Activated CD8-positive, alpha-beta memory T cell treated with anti-CD3 and anti-CD28 coated beads for 48 hours (primary cell): ENCODE data around the gene NFIX.

ENCODE experiments used
- DNase-seq, 3 experiments: peaks; one replicate each; pipeline ENCODE4 v3.0.0-alpha.2; 2020; ENCODE audit warnings: low read depth in 2 of 3, low spot score in 2 of 3

Gene NFIX

DNA sequence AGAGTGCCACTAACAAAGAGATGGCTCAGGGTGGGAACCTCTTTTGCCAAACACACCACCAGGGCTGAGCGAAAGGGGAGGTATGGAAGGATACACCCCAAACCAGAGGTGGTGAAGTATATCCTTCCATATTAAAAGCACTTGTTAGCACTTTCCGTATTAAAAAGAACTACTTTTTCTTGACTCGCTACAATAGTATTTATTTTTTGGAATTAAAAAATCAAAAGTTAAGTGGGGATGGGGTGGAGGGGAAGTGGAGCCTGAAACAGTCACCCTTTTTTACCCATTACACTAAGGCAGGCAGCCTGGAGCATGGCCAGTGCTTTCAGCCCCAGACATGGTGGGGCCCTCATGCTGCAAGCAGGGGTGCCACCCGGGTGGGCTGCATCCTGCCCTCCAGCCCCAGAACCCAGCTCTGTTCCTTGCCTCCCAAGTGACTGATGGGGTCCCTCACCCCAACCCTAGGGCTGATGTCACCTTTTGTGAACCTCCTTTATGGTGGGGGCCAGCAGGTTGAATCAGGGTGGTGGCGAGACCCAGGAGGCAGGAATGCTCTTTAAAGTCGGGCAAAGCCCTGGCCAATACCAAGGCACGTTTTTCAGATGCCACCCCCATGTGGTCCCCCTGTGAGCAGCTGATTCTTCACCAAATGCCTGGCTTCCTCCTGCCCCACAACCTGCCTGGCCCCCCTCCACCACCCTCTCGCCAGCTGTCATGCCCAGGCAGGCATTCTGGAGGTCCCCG, 76.3 kb downstream of the NFIX start:
- no peak for DNase-seq

GRCh38 chr19:13072188-13072908, 77.1 kb downstream of the NFIX start:
- DNase-seq: no peak

- no peak for DNase-seq
These were observed 78.0 kb downstream of the NFIX start for GRCh38 chr19:13073263-13073662.

- no peak for DNase-seq
These were observed 79.1 kb downstream of the NFIX start for GRCh38 chr19:13074378-13074777.

DNA sequence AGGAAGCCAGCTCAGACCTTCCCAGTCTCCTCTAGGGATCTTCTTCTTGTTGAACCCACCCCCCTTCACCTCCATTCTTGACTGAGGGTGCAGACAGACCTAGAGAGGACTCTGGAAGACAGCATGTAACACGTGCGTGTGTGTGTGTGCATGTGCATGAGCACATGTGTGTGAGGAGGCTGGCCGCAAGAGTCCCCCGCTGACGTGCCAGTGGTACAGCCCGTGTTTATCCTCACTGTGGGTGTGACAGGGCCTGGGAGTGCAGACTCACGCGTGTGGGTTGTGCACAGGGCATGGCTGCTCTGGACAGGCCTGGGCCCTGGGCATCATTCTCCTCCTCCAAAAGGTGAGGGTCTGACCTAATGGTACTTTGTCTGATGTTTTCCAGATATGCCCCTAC, 81.0 kb downstream of the NFIX start:
- no peak for DNase-seq

- no peak for DNase-seq
These were observed 81.5 kb downstream of the NFIX start for GRCh38 chr19:13076787-13077186.

DNA sequence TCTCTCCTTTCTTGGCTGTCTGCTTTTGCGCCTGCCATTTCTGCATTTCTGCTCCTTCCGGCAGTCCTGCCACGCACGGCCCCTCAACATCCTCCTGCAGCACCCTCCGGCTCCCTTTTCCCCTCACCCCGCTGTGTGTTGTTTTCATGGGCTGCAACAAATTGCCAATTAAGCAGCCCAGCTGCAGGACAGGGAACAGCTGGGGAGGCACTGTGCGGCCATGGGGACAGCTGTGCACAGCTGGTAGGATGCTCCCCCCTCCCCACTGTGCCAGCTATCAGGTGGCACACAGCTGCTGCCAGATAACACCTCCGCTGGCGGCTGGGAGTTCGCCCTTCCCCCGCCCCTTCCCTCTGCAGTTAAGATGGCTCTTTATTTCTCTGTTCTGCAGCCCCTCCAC, 82.0 kb downstream of the NFIX start:
- no peak for DNase-seq

DNA sequence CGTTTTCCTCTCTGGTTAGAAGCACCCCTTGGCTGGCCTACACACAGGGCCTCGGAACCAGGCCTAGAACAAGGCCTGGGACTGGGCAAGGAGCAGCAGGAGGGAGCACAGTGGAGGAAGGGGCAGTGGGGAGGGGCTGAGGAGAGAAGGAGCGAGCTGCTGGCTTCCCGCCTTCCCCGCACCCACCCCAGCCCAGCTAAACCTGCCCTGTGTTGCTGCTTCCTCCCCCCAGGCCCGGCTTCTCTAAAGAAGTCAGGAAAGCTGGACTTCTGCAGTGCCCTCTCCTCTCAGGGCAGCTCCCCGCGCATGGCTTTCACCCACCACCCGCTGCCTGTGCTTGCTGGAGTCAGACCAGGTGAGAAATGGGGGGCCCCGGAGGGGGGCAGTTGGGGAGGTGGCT, 83.1 kb downstream of the NFIX start:
- DNase-seq: no peak

DNA sequence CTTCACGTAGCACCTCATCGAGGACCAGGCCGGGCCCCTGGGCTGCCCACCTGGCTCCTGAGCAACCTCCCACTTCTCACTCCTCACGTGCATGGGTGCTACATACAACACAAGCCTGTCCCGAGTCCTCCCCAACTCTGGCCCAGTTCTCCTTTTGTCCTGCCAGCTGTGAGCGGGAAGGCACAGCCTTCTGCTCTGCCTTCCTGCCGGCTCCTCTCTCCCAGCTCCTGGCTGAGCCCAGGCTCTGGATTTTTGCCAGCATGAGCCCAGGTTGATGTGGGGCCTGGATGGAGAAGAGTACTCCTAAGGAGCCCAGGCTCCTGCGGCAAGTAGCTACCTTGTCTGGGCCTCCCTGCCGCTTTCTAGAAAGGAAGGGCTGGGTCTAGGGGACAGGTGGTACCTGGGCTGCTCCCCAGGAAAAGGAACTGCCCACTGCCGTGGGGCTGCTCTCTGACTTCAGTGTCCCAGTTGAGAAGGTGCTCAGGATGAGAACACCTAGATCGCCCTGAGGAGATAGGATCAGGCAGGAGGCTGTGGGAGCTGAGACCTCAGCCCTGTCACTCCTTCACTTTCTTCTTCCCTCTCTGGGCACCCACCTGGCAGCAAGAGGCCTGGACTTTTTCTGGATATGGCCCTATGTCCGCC, 83.7 kb downstream of the NFIX start:
- DNase-seq: no peak

DNA sequence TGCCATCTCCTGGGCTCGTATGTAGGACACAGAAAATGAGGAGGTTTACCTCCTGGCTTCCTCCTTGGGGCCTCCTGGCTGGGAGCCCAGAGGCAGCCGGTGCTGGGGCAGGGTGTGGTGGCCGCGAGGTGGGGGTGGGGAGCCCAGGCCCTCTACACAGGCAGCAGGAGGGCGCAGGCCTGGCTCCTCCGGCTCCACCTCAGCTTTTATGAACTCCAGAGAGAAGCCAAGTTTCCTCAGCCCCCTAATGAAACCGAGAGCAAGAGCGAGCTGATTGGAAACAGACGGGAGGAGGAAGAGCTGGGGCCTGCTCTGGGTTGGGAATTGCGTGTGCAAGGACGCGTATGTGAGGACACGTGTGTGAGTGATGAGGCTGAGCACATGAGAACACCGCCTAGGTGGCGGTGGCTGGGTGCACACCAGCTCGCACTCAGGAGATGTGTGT, 84.3 kb downstream of the NFIX start:
- no peak for DNase-seq

DNA sequence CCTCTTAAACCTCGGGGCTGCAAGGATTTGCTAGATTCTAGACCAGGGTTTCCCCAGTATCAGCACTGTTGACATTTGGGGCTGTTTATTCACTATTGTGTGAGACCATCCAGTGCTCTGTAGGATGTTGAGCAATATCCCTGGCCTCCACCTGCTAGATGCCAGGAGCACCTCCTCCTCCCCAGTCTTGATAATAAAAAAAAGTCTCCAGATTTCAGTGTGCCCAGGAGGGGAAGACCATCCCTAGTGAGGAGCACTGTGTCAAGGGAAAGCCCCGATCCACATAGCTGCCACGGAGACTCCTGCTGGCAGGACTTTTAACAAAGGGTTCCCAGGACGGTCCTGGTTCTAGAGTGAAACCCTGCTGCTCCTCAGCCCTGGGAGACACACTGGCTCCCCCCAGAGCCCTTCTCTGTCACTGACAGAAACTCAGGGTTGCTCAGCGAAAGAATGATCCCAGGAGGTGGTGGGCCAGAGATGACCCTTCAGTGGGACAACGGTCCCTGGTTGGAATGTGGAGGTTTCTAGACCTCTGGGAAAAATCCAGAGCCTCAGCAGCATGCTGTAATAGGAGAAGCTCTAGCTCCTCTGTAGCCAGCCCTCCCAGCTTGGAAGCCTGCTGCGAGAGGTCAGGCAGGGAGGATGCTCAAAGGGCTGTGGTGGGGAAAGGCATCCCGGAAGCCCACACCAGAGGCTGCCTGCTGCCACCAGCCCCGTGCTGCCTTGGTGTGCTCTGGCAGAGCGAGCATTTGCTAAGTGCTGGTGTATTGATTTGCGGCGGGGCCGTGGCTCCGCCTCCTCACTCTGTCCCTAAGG, 87.1 kb downstream of the NFIX start:
- no peak for DNase-seq

GRCh38 chr19:13083008-13083404, 87.7 kb downstream of the NFIX start:
- no peak for DNase-seq

DNA sequence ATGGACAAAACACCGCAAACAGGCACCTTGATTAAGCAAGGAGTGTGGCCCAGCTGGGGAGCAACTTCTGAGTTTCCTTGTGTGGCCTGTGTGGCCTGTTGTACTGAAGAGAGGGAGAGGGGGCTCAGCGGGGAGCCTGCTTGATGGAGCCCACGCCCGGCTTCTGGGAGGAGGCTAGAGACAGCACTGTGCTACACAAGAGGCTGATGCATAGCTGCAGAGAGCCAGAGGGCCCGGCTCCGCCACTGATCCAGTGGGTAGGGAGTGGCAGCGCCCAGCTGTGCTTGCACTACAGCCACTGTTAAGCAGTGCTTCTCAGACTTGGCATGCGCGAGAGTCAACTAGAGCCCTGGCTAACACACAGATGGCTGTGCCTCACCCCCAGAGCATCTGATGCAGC, 88.4 kb downstream of the NFIX start:
- no peak for DNase-seq

DNA sequence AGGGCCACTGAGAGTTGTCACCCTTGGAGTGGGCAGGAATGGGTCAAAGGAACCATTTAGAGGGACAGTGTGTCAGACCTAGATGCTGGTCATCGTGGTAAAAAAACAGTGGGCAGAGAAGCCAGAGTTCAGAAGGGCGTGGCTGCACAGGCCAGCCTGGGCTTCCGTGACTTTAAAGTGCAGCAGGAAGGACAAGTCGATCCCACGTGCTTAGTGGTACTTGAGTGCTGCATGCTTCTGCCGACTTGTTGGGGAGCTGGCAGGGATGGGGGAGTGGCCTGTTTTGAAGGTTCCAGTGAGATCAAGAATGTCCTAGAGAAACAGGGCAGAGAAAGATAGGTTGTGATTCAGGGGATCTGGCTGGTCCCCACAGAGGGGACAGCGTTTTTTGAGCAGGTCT, 90.4 kb downstream of the NFIX start:
- no peak for DNase-seq

- DNase-seq: no peak
These were observed 91.1 kb downstream of the NFIX start for GRCh38 chr19:13086341-13086740.

GRCh38 chr19:13087295-13087694, 92.0 kb downstream of the NFIX start:
- DNase-seq: no peak

DNA sequence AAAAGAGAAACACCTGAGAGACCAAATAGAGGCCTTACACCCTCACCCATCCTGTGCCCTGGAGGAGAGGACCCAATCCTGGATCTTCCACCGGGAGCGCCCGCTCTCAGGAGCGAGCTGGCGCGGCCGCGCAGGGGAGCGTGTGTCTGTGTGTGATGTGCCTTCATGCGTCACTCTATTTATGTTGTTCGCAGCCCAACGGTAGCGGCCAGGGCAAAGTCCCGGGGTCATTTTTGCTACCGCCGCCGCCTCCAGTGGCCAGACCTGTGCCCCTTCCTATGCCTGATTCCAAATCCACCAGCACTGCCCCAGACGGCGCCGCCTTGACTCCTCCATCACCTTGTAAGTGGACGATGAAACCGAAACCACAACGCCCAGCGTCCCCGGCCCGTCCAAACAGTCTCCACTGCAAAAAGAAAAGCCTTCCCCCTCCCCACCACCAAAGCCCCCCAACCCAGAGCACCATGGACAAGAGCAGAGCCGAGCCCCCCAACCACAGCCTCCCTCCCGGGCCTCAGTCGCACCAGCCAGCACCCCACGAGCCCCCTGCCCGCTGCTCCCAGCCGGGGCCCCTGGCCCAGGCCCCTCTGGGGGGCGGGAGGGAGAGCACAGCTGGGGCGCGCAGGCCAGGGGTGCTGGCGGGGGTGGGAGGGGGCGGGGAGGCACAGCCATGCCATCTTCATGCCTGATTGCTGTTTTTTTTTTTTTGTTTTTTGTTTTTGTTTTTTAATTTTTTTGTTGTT, 92.7 kb downstream of the NFIX start:
- DNase-seq: no peak

- DNase-seq: no peak
These were observed 94.0 kb downstream of the NFIX start for GRCh38 chr19:13089139-13089856.

- no peak for DNase-seq
These were observed 94.7 kb downstream of the NFIX start for GRCh38 chr19:13089857-13090507.
